ENCODE measurements around the gene HUS1. TPM values are rescaled to one million over a fixed set of nuclear protein-coding genes. Genes with fewer than 3 reads are reported as not detected.
"Not testable (repeated sequence)": the region's sequence is repeated elsewhere in the genome, so short reads cannot be mapped to it uniquely, and the experiment has no call there.

The HUS1 gene
- polyA plus RNA-seq, 4 donors = 15.3 to 28.2 (median 20.8) TPM

DNA sequence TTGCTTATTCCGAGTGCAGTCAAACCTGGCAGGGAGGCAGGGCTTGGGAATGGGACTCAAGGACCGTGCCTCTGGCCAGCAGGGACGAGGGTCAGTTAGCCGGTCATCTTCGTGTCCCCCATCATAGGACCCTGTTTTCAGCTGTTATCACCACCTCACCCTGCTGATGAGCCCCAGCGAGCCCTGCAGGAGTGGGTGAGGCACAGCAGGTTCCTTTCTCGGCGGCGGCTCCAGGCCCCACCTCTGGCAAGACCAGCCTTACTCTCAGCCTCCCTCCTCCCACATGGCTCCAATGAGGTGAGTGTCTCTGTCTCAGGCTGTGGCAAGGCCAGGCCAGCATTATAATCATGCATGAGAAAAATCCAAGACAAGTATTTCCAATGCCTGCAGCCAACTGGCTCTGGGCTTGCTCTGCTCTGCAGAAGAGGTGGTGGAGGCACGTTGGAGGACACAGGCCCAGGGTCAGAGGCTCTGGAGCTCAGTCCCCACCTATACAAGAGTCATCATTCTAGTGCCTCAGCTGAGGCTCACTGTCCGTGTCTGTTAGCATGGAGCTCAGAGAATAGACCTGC lies 46.9 kb downstream of the HUS1 start:
- no peak for DNase-seq (ENCODE audit: low read depth in 4 of 4, low spot score in 2 of 4)

DNA sequence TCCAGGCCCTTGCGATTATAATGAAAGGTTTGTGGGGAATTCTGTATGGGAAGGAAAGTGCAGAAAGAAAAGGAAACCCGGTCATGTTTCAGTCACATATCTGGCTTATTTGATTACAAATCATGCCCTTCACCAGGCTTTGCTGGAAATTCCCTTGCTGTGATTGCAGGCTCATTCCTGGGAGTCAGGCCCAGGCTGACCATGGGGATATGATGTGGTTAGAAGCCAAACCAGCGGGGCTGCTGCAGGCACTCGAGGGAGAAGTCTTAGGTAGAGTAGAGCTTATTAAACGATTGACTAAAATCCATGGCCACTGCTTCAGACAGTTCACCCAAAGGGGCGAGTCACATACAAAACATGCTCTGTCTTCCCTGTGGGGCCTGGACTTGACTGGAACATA lies 47.4 kb downstream of the HUS1 start:
- DNase-seq (ENCODE audit: low read depth in 4 of 4, low spot score in 2 of 4) = no peak

DNA sequence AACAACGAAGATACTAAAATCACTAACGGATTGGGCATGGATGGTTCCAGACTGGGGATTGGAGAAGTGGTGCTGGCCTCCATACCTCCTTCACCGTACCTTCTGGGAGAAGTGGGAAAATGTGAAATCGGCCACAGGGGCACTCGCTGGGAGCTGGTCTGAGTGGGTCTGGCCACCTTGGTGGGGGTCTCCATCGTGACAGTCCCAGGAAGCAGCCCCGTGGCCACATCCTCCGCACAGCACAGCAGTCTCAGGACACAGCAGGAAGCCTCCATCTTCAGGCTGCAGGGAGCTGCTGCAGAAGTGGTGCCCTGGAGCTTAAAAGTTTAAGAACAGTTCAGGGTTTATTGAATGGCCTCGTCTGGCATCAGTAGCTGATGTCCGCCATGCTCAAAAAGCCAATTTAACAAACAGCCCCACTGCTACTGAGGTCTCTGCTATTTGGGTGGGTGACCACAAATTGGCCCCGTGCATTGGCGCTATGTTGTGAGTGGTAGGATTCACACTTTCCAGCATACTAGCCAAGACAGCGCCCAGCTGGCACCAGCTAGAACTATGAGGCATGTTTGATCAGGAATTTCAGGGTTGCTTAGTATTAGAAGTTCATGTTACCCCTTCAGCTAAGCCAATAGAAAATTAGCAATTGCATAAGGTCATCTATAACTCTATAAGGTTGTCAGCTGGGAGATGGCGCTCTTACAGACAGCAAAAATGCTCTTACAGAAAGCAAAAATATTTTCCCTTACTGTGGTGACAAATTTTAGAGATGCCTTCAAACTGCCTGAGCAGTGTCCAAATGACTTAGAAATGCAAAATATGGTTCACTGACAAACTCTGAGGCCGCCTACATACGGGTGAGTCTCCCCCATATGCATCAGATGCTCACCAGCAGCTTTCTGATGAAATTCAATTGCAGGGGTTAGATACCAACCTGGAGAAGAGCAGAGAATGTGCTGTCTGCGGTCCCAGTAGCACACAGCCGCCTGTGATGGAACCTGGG lies 48.1 kb downstream of the HUS1 start:
- no peak for DNase-seq (ENCODE audit: low read depth in 4 of 4, low spot score in 2 of 4)

DNA sequence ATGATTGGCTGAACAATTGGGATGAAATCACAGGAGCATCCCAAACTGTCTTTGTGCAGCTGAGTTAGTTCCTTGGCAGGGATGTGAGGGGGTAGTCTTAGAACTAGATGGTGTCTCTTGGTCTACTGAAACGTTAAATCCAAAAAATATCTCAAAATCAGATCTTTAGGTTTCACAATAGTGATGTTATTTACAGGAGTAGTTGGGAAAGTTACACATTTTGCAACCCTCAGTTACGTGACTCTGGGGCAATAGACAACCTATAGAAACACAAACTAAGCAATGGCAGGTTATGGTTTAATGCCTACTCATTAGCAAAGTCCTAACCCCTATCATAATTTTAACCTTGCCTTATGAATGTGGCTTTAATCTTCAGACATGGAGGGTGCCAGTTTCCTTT lies 55.1 kb downstream of the HUS1 start:
- DNase-seq (ENCODE audit: low read depth in 4 of 4, low spot score in 2 of 4) = no peak

DNA sequence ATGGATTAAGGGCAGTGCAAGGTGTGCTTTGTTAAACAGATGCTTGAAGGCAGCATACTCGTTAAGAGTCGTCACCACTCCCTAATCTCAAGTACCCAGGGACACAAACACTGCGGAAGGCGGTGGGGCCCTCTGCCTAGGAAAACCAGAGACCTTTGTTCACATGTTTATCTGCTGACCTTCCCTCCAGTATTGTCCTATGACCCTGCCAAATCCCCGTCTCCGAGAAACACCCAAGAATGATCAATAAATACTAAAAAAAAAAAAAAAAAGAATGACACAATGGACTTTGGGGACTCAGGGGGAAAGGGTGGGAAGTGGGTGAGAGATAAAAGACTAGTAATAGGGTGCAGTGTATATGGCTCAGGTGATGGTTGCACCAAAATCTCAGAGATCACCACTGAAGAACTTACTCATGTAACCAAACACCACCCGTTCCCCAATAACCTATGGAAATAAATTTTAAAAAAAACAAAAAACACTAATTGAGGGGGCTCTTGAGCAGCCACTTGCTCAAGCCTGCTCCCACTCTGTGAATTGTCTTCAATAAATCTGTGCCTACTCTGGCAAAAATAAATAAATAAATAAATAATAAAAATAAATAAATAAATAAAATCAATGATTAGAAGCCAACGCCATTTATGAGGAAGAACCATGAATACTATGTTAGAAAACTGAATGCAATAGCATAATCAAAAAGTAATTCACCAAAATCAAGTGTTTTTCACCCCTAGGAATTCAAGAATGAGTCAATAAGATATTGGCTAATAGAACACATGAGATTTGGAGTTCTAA lies 56.1 kb downstream of the HUS1 start:
- not testable (repeated sequence) for DNase-seq (ENCODE audit: low read depth in 4 of 4, low spot score in 2 of 4)

DNA sequence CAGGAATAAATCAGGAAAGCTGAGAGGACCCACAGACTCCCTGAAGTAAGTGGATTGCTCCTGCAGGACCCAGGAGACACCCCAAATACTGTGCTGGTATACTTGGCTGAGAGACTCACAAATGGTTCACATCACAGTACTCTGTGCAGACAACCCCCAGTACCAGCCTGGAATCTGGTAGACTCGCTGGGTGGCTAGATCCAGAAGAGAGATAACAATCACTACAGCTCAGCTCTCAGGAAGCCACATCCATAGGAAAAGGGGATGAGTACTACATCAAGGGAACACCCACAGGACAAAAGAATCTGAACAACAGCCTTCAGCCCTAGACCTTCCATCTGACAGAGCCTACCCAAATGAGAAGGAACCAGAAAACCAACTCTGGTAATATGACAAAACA lies 62.9 kb downstream of the HUS1 start:
- not testable (repeated sequence) for DNase-seq (ENCODE audit: low read depth in 4 of 4, low spot score in 2 of 4)

DNA sequence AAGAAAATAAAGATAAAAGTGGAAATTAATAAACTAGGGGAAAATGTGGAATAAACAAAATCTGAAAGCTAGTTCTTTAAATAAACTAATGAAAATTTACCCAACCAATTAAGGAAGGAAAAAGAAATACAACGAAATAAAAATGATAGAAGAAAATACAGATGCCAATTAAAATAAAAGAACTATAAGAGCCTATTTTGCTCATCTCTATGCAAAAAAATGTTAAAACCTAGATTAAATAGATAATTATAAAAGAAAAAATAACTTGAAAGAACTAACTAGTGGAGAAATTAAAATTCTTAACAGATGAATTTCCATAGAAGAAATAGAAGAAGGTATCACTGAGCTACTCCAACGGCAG lies 63.8 kb downstream of the HUS1 start:
- no peak for DNase-seq (ENCODE audit: low read depth in 4 of 4, low spot score in 2 of 4)

DNA sequence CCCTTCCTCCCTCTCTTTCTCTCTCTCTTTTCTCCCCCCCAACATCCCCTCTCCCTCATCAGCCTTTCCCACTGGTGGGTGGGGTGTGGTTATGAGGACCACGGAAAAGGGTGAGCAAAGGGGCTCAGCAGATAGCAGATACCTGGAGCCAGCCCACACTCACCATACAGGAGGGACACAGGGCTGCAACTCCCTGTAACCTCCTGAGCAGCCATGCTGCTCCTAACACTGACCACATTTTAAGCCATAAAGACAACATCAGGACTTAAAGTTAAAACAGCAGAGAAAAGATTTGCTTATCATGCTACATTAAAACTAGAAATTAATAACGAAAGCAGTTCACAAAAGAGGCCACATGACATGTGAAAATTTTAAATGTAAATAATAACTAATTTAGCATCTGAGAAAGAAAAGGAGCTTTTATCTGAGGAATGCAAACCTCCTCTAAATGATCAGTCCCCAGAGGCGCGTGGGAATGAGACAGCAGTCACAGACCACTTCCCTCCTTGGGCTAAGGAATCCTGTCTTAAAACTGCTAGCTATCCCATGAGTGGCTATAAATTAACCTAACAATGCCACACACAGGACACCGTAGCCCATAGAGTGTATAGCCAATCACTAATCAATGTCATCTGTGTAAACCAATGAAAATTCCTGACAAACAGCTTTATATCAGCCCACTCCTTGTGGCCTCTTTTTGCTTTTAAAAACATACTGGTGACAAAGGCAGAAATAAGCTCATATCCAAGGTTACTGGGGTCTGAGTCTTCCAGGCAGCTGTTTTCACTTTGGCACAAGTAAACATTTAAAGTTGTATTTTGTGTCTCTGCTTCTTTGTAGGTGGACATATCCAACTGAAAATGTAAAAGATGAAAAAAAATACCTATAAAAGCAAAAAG lies 64.4 kb downstream of the HUS1 start:
- DNase-seq (ENCODE audit: low read depth in 4 of 4, low spot score in 2 of 4) = no peak

Other genes with a start within 250 kb of the HUS1 start
- under 1 TPM; 0.14 to 0.27 (median 0.21) TPM for gene PKD1L1, start 31.1 kb downstream of the HUS1 start, polyA plus RNA-seq (ENCODE audit: insufficient read length in 4 of 4)
- under 1 TPM in 3 of 4 donors, not detected in 1; 0.19 to 0.38 (median 0.27) TPM for gene SUN3, start 49.5 kb upstream of the HUS1 start, polyA plus RNA-seq (ENCODE audit: insufficient read length in 4 of 4)
- 1 to 10 TPM in 1 of 4 donors, under 1 TPM in 3; 0.68 to 1.4 (median 0.75) TPM for gene C7orf57, start 55.9 kb upstream of the HUS1 start, polyA plus RNA-seq (ENCODE audit: insufficient read length in 4 of 4)
- 10 to 100 TPM; 11.7 to 15.4 (median 13.1) TPM for gene UPP1, start 109.7 kb upstream of the HUS1 start, polyA plus RNA-seq (ENCODE audit: insufficient read length in 4 of 4)
- 1 to 10 TPM in 2 of 4 donors, under 1 TPM in 2; 0.57 to 1.0 (median 0.89) TPM for gene ABCA13, start 191.8 kb upstream of the HUS1 start, polyA plus RNA-seq (ENCODE audit: insufficient read length in 4 of 4)

All from left renal cortex interstitium (tissue), 4 donors.